ENCODE data around the gene CCDC92.

Gene CCDC92

GRCh38 chr12:123972457-123973401 lies at the start of gene CCDC92, which contains the start of gene ZNF664:
Gene CCDC92, minus strand, starts transcription at chr12:123972831. Its CDS starts 28,526 bp downstream, at chr12:123944305.
Gene ZNF664, plus strand, starts transcription at chr12:123973215. Its CDS starts 38,930 bp downstream, at chr12:124012145.
- DNase-seq: peak; percentile 95

- DNase-seq: no peak
Observed at GRCh38 chr12:124022161-124022560, 49.5 kb upstream of the CCDC92 start.

- no peak for DNase-seq
Observed at GRCh38 chr12:124021007-124021406, 48.4 kb upstream of the CCDC92 start.

GRCh38 chr12:124020514-124020949 lies 47.9 kb upstream of the CCDC92 start:
- no peak for DNase-seq

- no peak for DNase-seq
Observed at GRCh38 chr12:124019115-124019514, 46.5 kb upstream of the CCDC92 start.

- no peak for DNase-seq
Observed at GRCh38 chr12:124018539-124018938, 45.9 kb upstream of the CCDC92 start.

- DNase-seq: no peak
Observed at GRCh38 chr12:124017064-124017463, 44.4 kb upstream of the CCDC92 start.

- no peak for DNase-seq
Observed at GRCh38 chr12:124015494-124016461, 43.1 kb upstream of the CCDC92 start.

- no peak for DNase-seq
Observed at GRCh38 chr12:124013073-124013472, 40.4 kb upstream of the CCDC92 start.

GRCh38 chr12:124011435-124012115 lies 38.9 kb upstream of the CCDC92 start:
- DNase-seq: no peak

- no peak for DNase-seq
Observed at GRCh38 chr12:124010687-124011086, 38.1 kb upstream of the CCDC92 start.

GRCh38 chr12:124009781-124010180 lies 37.1 kb upstream of the CCDC92 start:
- no peak for DNase-seq

GRCh38 chr12:124008595-124008994 lies 36.0 kb upstream of the CCDC92 start:
- no peak for DNase-seq

GRCh38 chr12:124007826-124008570 lies 35.4 kb upstream of the CCDC92 start:
- no peak for DNase-seq

GRCh38 chr12:124006846-124007713 lies 34.4 kb upstream of the CCDC92 start:
- DNase-seq: no peak

- DNase-seq: peak; percentile 35
Observed at GRCh38 chr12:124006085-124006845, 33.6 kb upstream of the CCDC92 start.

- no peak for DNase-seq
Observed at GRCh38 chr12:124004233-124004875, 31.7 kb upstream of the CCDC92 start.

- no peak for DNase-seq
Observed at GRCh38 chr12:124002654-124003053, 30.0 kb upstream of the CCDC92 start.

GRCh38 chr12:124002021-124002644 lies 29.5 kb upstream of the CCDC92 start:
- no peak for DNase-seq
